CD4-positive, alpha-beta T cell (primary cell): ENCODE measurements around the gene SLC23A1. TPM values are rescaled to one million over a fixed set of nuclear protein-coding genes. Genes with fewer than 3 reads are reported as not detected.
A peak's percentile ranks its signal among the peaks of the same experiment; 100 is the strongest.
"Not testable (repeated sequence)": the region's sequence is repeated elsewhere in the genome, so short reads cannot be mapped to it uniquely, and the experiment has no call there.

Experiments used
- ATAC-seq: fragments of 200-7000 bp; cut with Tn5 transposase; one replicate; pipeline ENCODE4 v1.10.0; 2022; ENCODE audit warnings: mild to moderate bottlenecking; ENCODE audit not compliant: poor library complexity
- CTCF ChIA-PET: fragments of 350-600 bp; sonication (Branson Sonifier 250); formaldehyde crosslinking; loops from one replicate; lab custom pipeline; 2021; ENCODE audit warnings: antibody characterized with exemption, inconsistent platforms; lab: Charles Lee
- POLR2A ChIA-PET: fragments of 350-600 bp; sonication (Branson Sonifier 250); formaldehyde crosslinking; loops from one replicate; lab custom pipeline; 2021; ENCODE audit warnings: antibody characterized with exemption, inconsistent platforms; lab: Charles Lee
- DNase-seq, 14 experiments: peaks; one replicate each; pipeline ENCODE4 v3.0.0-alpha.2; 2013 to 2020; ENCODE audit warnings: mixed read lengths in 2 of 14
- H3K27ac ChIP-seq, 2 donors: one replicate each; pipeline versions ENCODE4 v1.5.1 to v1.7.0; 2013; ENCODE audit warnings: low read length in 2 of 2, low read depth in 1 of 2, mild to moderate bottlenecking in 1 of 2
- H3K27me3 ChIP-seq, 2 experiments: 1 replicate in 1 of 2; 2 replicates in 1 of 2; pipeline versions ENCODE4 v1.6.1 to v1.7.0; 2013; ENCODE audit warnings: low read length in 2 of 2, control low read depth in 1 of 2, mild to moderate bottlenecking in 1 of 2, moderate library complexity in 1 of 2; ENCODE audit not compliant: insufficient read depth in 2 of 2, control insufficient read depth in 1 of 2
- H3K36me3 ChIP-seq: one replicate; pipeline ENCODE4 v1.6.1; 2013; ENCODE audit warnings: low read length, control low read depth; ENCODE audit not compliant: insufficient read depth
- H3K4me1 ChIP-seq: one replicate; pipeline ENCODE4 v1.6.1; 2013; ENCODE audit warnings: low read length, control low read depth; ENCODE audit not compliant: insufficient read depth
- H3K4me3 ChIP-seq: one replicate; pipeline ENCODE4 v1.5.1; 2013; ENCODE audit warnings: mild to moderate bottlenecking, low read length, moderate library complexity
- H3K9me3 ChIP-seq, 2 experiments: 1 replicate in 1 of 2; 2 replicates in 1 of 2; pipeline versions ENCODE4 v1.6.1 to v1.7.0; 2013; ENCODE audit warnings: low read length in 2 of 2, mild to moderate bottlenecking in 2 of 2, control low read depth in 1 of 2, moderate library complexity in 1 of 2; ENCODE audit not compliant: control insufficient read depth in 1 of 2, insufficient read depth in 1 of 2
- H3K27ac Mint-ChIP-seq: one replicate; pipeline ENCODE4 v1.8.0; 2020; ENCODE audit warnings: mixed read lengths
- H3K27me3 Mint-ChIP-seq: one replicate; pipeline ENCODE4 v1.8.0; 2021; ENCODE audit warnings: mixed read lengths
- H3K36me3 Mint-ChIP-seq: one replicate; pipeline ENCODE4 v1.8.0; 2021; ENCODE audit warnings: low read depth, mixed read lengths
- H3K4me1 Mint-ChIP-seq: one replicate; pipeline ENCODE4 v1.8.0; 2021; ENCODE audit warnings: low read depth, mixed read lengths
- H3K4me3 Mint-ChIP-seq: one replicate; pipeline ENCODE4 v1.8.0; 2020; ENCODE audit warnings: mild to moderate bottlenecking, mixed read lengths
- H3K9me3 Mint-ChIP-seq: one replicate; pipeline ENCODE4 v1.8.0; 2020; ENCODE audit warnings: mixed read lengths
- CTCF ChIP-seq: fragments of 200-600 bp; IDR thresholded peaks from one replicate; pipeline ENCODE4 v1.8.0; 2022; ENCODE audit warnings: antibody characterized with exemption, mild to moderate bottlenecking
- intact Hi-C, 2 experiments: fragments of 100-400 bp; cut with DNase I in 1 of 2; cut with micrococcal nuclease in 1 of 2; formaldehyde crosslinking; loops; one replicate each; pipeline versions ENCODE4 v1.15.1 to v1.9.0; 2023 to 2025; cut with DNase I, micrococcal nuclease
- total RNA-seq, 174 experiments: library from RNA in 2 of 174; stranded (reverse) in 2 of 174; gene quantifications; one replicate each; pipeline ENCODE4 v1.2.3 and lab custom pipeline; 2021 to 2026

SLC23A1 gene
- total RNA-seq, 2 experiments from 2014 or later = not detected

- H3K27ac ChIP-seq, H3K9me3 Mint-ChIP-seq, H3K4me3 Mint-ChIP-seq, intact Hi-C loops, H3K9me3 ChIP-seq, ATAC-seq, H3K27me3 ChIP-seq, H3K4me3 ChIP-seq, CTCF ChIA-PET, H3K27me3 Mint-ChIP-seq, H3K27ac Mint-ChIP-seq, DNase-seq, POLR2A ChIA-PET: not testable (repeated sequence)
- Mint-ChIP-seq H3K36me3 (peaks cover 66% of the 10 kb centered on the region), H3K4me1 (peaks cover 66% of the 10 kb centered on the region)
- H3K4me1 ChIP-seq = peaks cover 42% of the 10 kb centered on the region
- H3K36me3 ChIP-seq = peaks cover 12% of the 10 kb centered on the region
Measured at GRCh38 chr5:139347863-139348262, 35.2 kb downstream of the SLC23A1 start.

- Mint-ChIP-seq H3K36me3 (peaks cover 66% of the 10 kb centered on the region), H3K4me3 (peak overlapping the region; percentile 40), H3K4me1 (peaks cover 68% of the 10 kb centered on the region)
- H3K27me3 Mint-ChIP-seq, DNase-seq, H3K27me3 ChIP-seq, H3K4me3 ChIP-seq, H3K9me3 Mint-ChIP-seq, CTCF ChIA-PET, intact Hi-C loops, H3K27ac ChIP-seq, H3K9me3 ChIP-seq, H3K27ac Mint-ChIP-seq, ATAC-seq, H3K36me3 ChIP-seq: not testable (repeated sequence)
- POLR2A ChIA-PET = interaction anchor here (0.7 to 0.8 kb wide), 2 partner anchors 26 to 49 kb away, joined by 3 read pairs; no protein-coding TSS in a partner anchor
- H3K4me1 ChIP-seq = peaks cover 54% of the 10 kb centered on the region
Measured at GRCh38 chr5:139345442-139345841, 37.7 kb downstream of the SLC23A1 start.

GRCh38 chr5:139344177-139344576 lies 38.9 kb downstream of the SLC23A1 start:
- ChIA-PET CTCF (no interaction called here), POLR2A (interaction anchor here (0.9 to 1.4 kb wide), 2 partner anchors 28 to 50 kb away, joined by 3 to 5 read pairs; partner anchors contain the start of gene MATR3)
- Histone ChIP-seq H3K4me3 (no peak overlapping the region), H3K27ac (no peak overlapping the region), H3K36me3 (peaks cover 6% of the 10 kb centered on the region), H3K27me3 (no peaks in the 10 kb centered on the region), H3K4me1 (peaks cover 46% of the 10 kb centered on the region), H3K9me3 (no peaks in the 10 kb centered on the region)
- H3K27me3 Mint-ChIP-seq = no peaks in the 10 kb centered on the region
- intact Hi-C loops = loop anchor here (5.0 kb wide), 5 partner anchors 43 to 767 kb away; partner anchors contain the start of genes HSPA9 (in 1 of the 2), MZB1 (in 1 of the 2) and UBE2D2 (in 1 of the 2)
- H3K36me3 Mint-ChIP-seq = peaks cover 61% of the 10 kb centered on the region
- H3K9me3 Mint-ChIP-seq = no peaks in the 10 kb centered on the region
- TF ChIP-seq CTCF = no peak
- ATAC-seq = no peak
- peak overlapping the region; percentile 74 for H3K4me3 Mint-ChIP-seq
- H3K4me1 Mint-ChIP-seq = peaks cover 67% of the 10 kb centered on the region
- no peak for DNase-seq
- peak overlapping the region; percentile 24 for H3K27ac Mint-ChIP-seq

- peak overlapping the region; percentile 94 for H3K4me3 ChIP-seq
- Mint-ChIP-seq H3K27ac (peak overlapping the region; percentile 95), H3K4me1 (peaks cover 69% of the 10 kb centered on the region), H3K9me3 (no peaks in the 10 kb centered on the region), H3K36me3 (peaks cover 56% of the 10 kb centered on the region), H3K4me3 (peak overlapping the region; percentile 96), H3K27me3 (no peaks in the 10 kb centered on the region)
- POLR2A ChIA-PET = interaction anchor here (0.9 to 1.4 kb wide), 2 partner anchors 28 to 50 kb away, joined by 3 to 5 read pairs; partner anchors contain the start of gene MATR3
- H3K4me1 ChIP-seq = peaks cover 40% of the 10 kb centered on the region
- intact Hi-C loops = loop anchor here (2.0 to 5.0 kb wide), 6 partner anchors 44 to 766 kb away; partner anchors contain the start of genes HSPA9 (in 1 of the 2), MZB1 (in 1 of the 2) and UBE2D2 (in 1 of the 2)
- DNase-seq (no peak), ATAC-seq (no peak)
- H3K27ac ChIP-seq = no peak overlapping the region
- CTCF ChIA-PET = no interaction called here
- H3K27me3 ChIP-seq = no peaks in the 10 kb centered on the region
- TF ChIP-seq CTCF = no peak
- H3K9me3 ChIP-seq = no peaks in the 10 kb centered on the region
- peaks cover 6% of the 10 kb centered on the region for H3K36me3 ChIP-seq
Measured at GRCh38 chr5:139343476-139343875, 39.6 kb downstream of the SLC23A1 start.
